Pancreas (tissue), 10 donors: ENCODE measurements around the gene DHCR24. TPM values are rescaled to one million over a fixed set of nuclear protein-coding genes. Genes with fewer than 3 reads are reported as not detected.

Experiments
- ATAC-seq, 4 donors: fragments of 200-7000 bp; cut with Tn5 transposase; one replicate each; pipeline versions ENCODE4 v1.8.0 to v1.9.1; 2020; ENCODE audit warnings: mild to moderate bottlenecking in 4 of 4, moderate library complexity in 4 of 4
- DNase-seq, 6 donors: peaks; one replicate each; pipeline ENCODE4 v3.0.0-alpha.2; 2020
- FAIRE-seq: peaks from 2 replicates; lab custom pipeline; 2012; peaks lifted over from hg19 to GRCh38; lab: Jason Lieb, UNC
- H3K27ac ChIP-seq, 4 donors: fragments of 200-600 bp; sonication (generic); 1 replicate in 3 of 4; 2 replicates in 1 of 4; pipeline versions ENCODE4 v1.5.0 to v1.8.0; 2020
- H3K27me3 ChIP-seq, 4 donors: fragments of 200-600 bp; one replicate each; pipeline ENCODE4 v1.8.0; 2021
- H3K36me3 ChIP-seq, 3 donors: fragments of 200-600 bp; sonication (generic) in 1 of 3; one replicate each; pipeline versions ENCODE4 v1.5.0 to v1.8.0; 2020 to 2021
- H3K4me1 ChIP-seq, 3 donors: fragments of 200-600 bp; one replicate each; pipeline ENCODE4 v1.8.0; 2021
- H3K4me3 ChIP-seq, 4 donors: fragments of 200-600 bp; sonication (generic) in 2 of 4; one replicate each; pipeline versions ENCODE4 v1.5.0 to v1.8.0; 2020 to 2021
- H3K9me3 ChIP-seq, 4 donors: fragments of 200-600 bp; one replicate each; pipeline ENCODE4 v1.8.0; 2021
- CTCF ChIP-seq, 4 donors: fragments of 200-600 bp; sonication (generic) in 3 of 4; IDR thresholded peaks; one replicate each; pipeline versions ENCODE4 v1.5.0 to v1.8.0; 2021; ENCODE audit warnings: antibody characterized with exemption in 4 of 4
- WGBS, 2 donors: extraction: QIAGEN DNeasy Blood & Tissue Kit; methylation state at CpG; one replicate each; pipeline ENCODE4 v1.1.7; 2013; 5-methylcytosine and 5-hydroxymethylcytosine counted together
- intact Hi-C, 3 donors: fragments of 100-400 bp; cut with DNase I; formaldehyde crosslinking; loops; one replicate each; pipeline versions ENCODE4 v1.11.1 to v1.14.2; 2022
- polyA plus RNA-seq, 2 donors: library from polyadenylated mRNA; stranded (reverse); fragments of 200-250 nt; gene quantifications; one replicate each; pipeline ENCODE4 v1.2.3, GENCODE V29; 2013
- total RNA-seq, 6 donors: library from RNA; stranded (reverse); fragmentation: NEBNext Ultra II Directional in 4 of 6; extraction: Animal tissue kit (Norgen Biotek cat#: 25700) in 4 of 6; gene quantifications; one replicate each; pipeline versions ENCODE4 v1.2.1 to v1.2.4, GENCODE V29; 2021 to 2023
- donor health status: healthy with polysubstance abuse.
- donor health status: DM: no; HTN: no; CAD: no; lungs with moderate emphysema.
- donor health status: DM: no; HTN: no; CAD: no.
- donor health status: control.
- donor health status: control.
- donor health status: Bipolar disorder and iron deficiency.
- donor health status: DM: yes; HTN: yes; CAD: no.
- donor health status: DM: no; HTN: no; CAD: no.
- donor health status: DM: no; HTN: no; CAD: no.
- donor health status: DM: yes; HTN: yes; CAD: no.

The DHCR24 gene
- total and polyA plus RNA-seq, 8 donors: 10.6 to 64.7 (median 23.6) TPM

- Histone ChIP-seq H3K4me3 (no peak overlapping the region), H3K9me3 (no peaks in the 10 kb centered on the region), H3K36me3 (peaks cover 0 to 4% (median 0%) of the 10 kb centered on the region in 3 donors), H3K4me1 (no peaks in the 10 kb centered on the region), H3K27me3 (no peaks in the 10 kb centered on the region), H3K27ac (no peak overlapping the region)
- intact Hi-C loops: no loop called here
- TF ChIP-seq CTCF (IDR thresholded peaks at IDR 0.05): no peak
- FAIRE-seq (no peak), ATAC-seq (no peak), DNase-seq (no peak)
- WGBS, 2 donors: 80 to 83% methylated on average over 6 of the region's 6 CpGs
Measured at GRCh38 chr1:54864460-54865208, 22.4 kb downstream of the DHCR24 start.

- no peak for TF ChIP-seq CTCF (IDR thresholded peaks at IDR 0.05)
- Histone ChIP-seq H3K27me3 (no peaks in the 10 kb centered on the region), H3K4me3 (no peak overlapping the region), H3K27ac (no peak overlapping the region), H3K9me3 (no peaks in the 10 kb centered on the region), H3K36me3 (peaks cover 0 to 4% (median 0%) of the 10 kb centered on the region in 3 donors), H3K4me1 (no peaks in the 10 kb centered on the region)
- intact Hi-C loops: no loop called here
- no peak for ATAC-seq
- no peak for FAIRE-seq
- DNase-seq: no peak
- 91 to 96% methylated on average over 3 of the region's 3 CpGs for WGBS, 2 donors
Measured at GRCh38 chr1:54863267-54863665, 23.7 kb downstream of the DHCR24 start.

- H3K4me1 ChIP-seq: no peaks in the 10 kb centered on the region
- H3K27ac ChIP-seq: no peak overlapping the region
- FAIRE-seq: no peak
- peak in 3 of 4 donors; percentile 21 to 68 (median 56) for ATAC-seq
- H3K36me3 ChIP-seq: no peaks in the 10 kb centered on the region
- no peak for TF ChIP-seq CTCF (IDR thresholded peaks at IDR 0.05)
- H3K4me3 ChIP-seq: no peak overlapping the region
- no peaks in the 10 kb centered on the region for H3K27me3 ChIP-seq
- DNase-seq: no peak
- intact Hi-C loops: no loop called here
- WGBS, 2 donors: 58 to 68% methylated on average over 5 of the region's 5 CpGs
- H3K9me3 ChIP-seq: no peaks in the 10 kb centered on the region
Measured at GRCh38 chr1:54861070-54861761, 25.8 kb downstream of the DHCR24 start.

GRCh38 chr1:54859700-54860391 lies 27.1 kb downstream of the DHCR24 start:
- Histone ChIP-seq H3K9me3 (no peaks in the 10 kb centered on the region), H3K27ac (no peak overlapping the region), H3K27me3 (no peaks in the 10 kb centered on the region), H3K36me3 (no peaks in the 10 kb centered on the region), H3K4me3 (no peak overlapping the region), H3K4me1 (no peaks in the 10 kb centered on the region)
- no peak for ATAC-seq
- no peak for FAIRE-seq
- intact Hi-C loops: no loop called here
- 89 to 93% methylated on average over 5 of the region's 5 CpGs for WGBS, 2 donors
- no peak for TF ChIP-seq CTCF (IDR thresholded peaks at IDR 0.05)
- no peak for DNase-seq
